ENCODE data around the gene TTC3. TPM values are rescaled to one million over a fixed set of nuclear protein-coding genes. Genes with fewer than 3 reads are reported as not detected.
"Not testable (repeated sequence)": the region's sequence is repeated elsewhere in the genome, so short reads cannot be mapped to it uniquely, and the experiment has no call there.

The TTC3 gene
- polyA plus RNA-seq, 3 donors = 31.3 to 47.4 (median 41.2) TPM

DNA sequence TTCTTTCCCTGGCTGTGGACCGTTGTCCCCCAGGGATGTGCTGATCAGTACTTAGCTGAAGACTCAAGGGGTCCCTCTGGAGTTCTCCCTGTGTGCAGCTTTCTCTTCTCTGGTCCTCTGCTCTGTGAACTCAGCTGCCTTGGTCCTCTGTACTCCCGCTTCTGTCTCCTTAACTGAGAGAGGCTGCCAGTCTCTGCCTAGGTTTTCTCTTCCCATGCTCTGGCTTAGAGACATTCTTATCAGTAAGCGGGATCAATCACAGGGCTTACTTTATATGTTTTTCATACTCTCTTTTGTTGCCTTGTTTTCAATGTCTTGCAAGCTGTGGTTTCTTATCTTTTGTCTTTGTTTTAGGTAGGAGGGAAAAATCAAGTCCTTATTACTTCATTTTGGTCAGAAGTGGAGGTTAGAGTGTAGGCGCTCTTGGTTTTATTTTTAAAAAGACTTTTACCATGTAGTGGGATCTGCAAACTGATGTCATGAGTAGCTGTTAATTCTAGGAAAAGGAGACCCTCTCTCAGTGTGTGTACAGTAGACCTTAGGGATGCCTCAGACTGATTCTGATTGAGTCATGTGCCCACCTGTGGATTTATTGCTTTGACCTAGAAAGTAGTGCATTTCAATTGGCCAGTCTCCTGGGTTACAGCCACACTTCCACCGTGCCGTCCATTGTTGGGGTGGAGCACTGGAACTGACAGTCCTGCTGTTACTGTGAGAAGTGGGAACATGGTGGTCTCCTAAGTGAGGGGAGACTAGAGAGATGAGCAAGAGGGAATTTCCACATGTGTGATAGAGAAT is 46.6 kb downstream of the TTC3 start:
- WGBS, 3 donors = 83 to 89% (median 88%) methylated on average over 6 of the region's 6 CpGs
- H3K27ac ChIP-seq (ENCODE audit: low read depth, low read length) = no peak overlapping the region

DNA sequence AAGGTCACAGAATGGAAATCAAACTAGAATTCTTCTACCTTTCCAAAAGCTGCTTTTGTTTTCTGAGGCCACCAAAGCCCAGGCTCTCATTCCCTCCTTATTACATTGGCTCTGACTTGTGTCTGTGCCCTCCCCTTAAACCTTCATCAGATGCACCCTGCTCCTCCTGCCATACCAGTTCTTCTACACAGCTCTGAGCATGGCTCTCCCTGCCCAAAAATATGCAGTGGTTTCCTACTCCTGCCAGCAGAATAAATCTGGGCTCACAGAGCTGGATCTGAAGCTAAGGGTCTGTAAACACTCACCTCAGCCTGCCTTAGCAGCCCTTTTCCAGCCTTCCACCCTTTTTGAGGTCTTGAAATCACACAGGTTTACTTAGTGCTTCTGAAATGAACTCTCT is 55.0 kb downstream of the TTC3 start:
- no peak overlapping the region for H3K27ac ChIP-seq (ENCODE audit: low read depth, low read length)

DNA sequence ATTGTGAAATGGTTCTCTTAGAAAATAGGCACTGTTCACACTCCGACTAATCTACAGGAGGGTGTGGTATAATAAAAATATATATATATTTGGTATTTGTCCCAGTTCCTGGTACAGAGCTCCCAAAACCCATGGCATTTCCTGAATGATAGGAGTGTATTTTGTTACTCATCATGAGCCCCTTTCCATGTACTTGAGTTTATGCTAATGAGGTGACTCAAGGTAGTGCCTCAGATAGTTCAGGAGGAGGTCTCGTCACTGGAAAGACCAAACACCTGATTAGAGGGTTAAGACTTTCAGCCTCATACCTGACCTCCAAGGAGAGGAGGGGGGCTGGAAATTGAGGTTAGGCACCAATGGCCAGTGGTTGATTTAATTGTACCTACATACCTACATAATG is 57.9 kb downstream of the TTC3 start:
- no peak overlapping the region for H3K27ac ChIP-seq (ENCODE audit: low read depth, low read length)
- 96 to 100% (median 98%) methylated on average over 2 of the region's 2 CpGs for WGBS, 3 donors

DNA sequence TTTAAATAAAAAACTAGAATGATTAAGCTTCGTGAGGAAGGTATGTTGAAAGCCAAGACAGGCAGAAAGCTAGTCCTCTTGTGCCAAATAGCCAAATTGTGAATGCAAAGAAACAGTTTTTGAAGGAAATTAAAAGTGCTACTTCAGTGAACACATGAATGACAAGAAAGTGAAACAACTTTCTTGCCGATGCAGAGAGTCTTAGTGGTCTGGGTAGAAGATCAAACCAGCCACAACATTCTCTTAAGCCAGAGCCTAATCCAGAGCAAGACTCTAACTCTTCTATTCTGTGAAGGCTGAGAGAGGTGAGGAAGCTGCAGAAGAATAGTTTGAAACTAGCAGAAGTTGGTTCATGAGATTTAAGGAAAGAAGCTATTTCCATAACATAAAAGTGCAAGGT is 63.2 kb downstream of the TTC3 start:
- H3K27ac ChIP-seq (ENCODE audit: low read depth, low read length) = no peak overlapping the region
- 86 to 97% (median 95%) methylated on average over 2 of the region's 2 CpGs for WGBS, 3 donors

DNA sequence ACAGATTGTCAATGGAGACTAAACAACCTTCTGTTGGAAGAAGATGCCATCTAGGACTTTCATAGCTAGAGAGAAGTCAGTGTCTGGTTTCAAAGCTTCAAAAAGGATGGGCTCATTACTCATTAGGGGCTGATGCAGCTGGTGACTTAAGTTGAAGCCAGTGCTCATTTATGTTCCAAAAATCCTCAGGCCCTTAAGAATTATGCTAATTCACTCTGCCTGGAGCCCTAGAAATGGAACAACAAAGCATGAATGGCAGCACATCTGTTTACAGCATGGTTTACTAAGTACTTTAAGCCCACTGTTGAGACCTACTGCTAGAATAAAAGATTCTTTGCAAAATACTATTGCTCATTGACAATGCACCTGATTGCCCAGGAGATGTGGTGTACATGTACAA is 63.7 kb downstream of the TTC3 start:
- no peak overlapping the region for H3K27ac ChIP-seq (ENCODE audit: low read depth, low read length)

DNA sequence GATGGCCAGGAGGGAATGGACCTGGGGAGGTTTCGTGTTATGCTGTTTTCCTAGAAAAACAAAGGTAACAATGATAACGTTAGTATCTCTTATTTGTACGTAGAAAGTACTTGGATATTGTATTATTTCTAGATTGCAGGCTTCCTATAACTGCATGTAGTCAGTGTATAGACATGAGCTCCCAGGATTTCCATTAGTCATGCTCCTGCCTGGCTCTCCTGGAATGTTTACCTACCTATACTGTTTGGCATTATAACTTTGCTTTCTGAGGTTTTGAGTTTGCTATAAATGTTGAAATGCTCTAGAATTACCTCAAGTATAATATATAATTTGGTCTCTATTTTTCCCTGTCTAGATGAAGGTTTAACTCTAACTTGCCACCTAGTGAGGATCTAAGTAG is 66.1 kb downstream of the TTC3 start:
- 82 to 96% (median 95%) methylated on average over 3 of the region's 3 CpGs for WGBS, 3 donors
- no peak overlapping the region for H3K27ac ChIP-seq (ENCODE audit: low read depth, low read length)

DNA sequence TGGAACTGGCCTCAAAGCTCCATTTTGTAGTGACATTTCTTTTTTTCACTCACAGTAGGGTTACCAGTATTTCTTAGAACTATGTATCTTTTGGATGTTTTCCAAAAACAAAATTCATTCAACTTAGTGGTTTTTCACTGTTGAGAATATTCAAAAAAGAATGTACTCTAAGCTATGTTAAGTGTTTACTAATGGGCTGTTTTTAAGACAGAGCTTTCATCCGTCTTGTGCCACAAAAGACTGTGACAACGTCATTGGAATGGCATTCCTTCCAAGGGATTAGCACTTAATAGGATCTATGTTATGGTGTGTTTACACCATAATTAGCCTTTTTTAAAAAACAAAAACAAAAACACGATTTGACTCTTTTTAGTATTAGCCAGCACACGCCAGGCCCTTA is 66.8 kb downstream of the TTC3 start:
- no peak overlapping the region for H3K27ac ChIP-seq (ENCODE audit: low read depth, low read length)
- whole genome bisulfite sequencing, 3 donors = 76 to 84% (median 77%) methylated on average over 4 of the region's 4 CpGs

DNA sequence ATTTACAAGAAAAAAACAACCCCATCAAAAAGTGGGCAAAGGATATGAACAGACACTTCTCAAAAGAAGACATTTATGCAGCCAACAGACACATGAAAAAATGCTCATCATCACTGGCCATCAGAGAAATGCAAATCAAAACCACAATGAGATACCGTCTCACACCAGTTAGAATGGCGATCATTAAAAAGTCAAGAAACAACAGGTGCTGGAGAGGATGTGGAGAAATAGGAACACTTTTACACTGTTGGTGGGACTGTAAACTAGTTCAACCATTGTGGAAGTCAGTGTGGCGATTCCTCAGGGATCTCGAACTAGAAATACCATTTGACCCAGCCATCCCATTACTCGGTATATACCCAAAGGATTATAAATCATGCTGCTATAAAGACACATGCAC is 70.3 kb downstream of the TTC3 start:
- WGBS, 3 donors = 91 to 96% (median 94%) methylated on average over 5 of the region's 5 CpGs
- H3K27ac ChIP-seq (ENCODE audit: low read depth, low read length) = not testable (repeated sequence)

DNA sequence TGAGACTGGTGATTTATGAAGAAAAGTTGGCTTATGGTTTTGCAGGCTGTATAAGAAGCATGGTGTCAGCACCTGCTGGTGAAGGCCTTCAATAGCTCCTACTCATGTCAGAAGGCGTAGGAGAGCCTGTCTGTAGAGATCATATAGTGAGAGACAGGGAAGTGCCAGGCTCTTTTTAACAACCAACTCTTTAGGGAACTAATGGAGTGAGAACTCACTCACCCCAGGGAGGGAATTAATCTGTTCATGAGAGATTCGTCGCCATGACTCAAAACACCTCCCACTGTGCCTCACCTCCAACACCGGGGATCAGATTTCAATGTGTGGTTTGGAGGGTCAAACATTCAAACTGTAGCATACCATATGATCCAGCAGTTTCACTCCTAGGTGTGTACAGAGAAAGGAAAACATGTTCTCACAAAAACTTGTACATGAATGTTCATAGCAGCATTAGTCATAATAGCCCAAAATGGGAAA is 72.6 kb downstream of the TTC3 start:
- WGBS, 3 donors = 81 to 88% (median 87%) methylated on average over 4 of the region's 4 CpGs

DNA sequence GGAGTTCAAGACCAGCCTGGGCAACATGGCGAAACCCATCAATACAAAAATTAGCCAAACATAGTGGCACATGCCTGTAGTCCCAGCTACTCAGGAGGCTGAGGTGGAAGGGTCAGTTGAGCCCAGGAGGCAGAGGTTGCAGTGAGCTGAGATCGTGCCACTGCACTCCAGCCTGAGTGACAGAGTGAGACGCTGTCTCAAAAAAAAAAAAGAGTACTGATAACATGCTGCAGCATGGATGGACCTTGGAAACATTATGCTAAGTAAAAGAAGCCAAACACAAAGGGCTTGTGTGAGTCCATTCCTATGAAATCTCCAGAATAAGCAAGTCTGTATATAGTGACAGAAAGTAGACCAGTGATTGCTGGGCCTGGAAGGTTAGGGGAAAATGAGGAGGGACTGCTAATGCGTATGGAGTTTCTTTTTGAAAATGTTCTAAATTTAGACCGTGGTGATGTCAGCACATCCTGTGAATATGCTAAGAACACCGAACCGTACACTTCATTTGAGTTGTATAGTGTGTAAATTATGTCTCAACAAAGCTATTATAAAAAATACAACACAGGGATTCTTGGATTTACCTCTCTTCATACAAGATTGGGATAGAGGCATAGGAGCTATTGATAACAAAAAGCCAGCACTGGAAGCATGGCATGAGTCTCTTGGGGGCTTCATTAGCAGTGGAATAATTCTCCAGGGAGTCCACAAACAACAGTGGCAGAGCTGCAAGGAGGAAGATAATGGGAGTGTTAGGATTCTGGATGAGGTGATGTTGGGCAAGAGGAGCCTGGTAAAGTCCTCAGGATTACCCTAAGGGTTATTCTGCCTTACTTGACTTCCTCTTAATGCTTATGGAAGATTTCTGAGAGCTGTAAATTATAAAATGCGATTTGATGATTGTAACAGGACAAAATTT is 73.5 kb downstream of the TTC3 start:
- no peak overlapping the region for H3K27ac ChIP-seq (ENCODE audit: low read depth, low read length)
- 70 to 77% (median 76%) methylated on average over 8 of the region's 8 CpGs for WGBS, 3 donors

More for the DNA sequence above, 72.6 kb downstream of the TTC3 start:
- no peak overlapping the region for H3K27ac ChIP-seq (ENCODE audit: low read depth, low read length)

DNA sequence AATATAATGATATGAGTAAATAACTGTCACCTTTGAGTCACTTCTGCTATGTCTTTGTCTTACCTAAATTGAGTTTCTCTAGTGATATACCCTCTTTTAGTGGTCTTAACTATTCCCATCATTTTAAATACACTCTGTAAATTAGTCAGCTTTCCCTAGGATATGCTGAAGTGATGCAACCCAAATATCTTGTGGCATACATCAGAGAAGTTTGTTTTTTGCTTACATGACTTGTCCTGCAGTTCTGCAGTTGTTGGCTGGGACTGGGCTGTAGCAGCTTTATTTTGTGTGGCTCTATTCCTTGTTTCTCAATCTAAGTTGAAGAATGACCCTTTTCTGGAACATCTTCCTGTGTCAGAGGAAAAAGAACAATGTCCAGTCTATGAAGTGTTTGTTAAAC is 76.4 kb downstream of the TTC3 start:
- H3K27ac ChIP-seq (ENCODE audit: low read depth, low read length) = no peak overlapping the region

DNA sequence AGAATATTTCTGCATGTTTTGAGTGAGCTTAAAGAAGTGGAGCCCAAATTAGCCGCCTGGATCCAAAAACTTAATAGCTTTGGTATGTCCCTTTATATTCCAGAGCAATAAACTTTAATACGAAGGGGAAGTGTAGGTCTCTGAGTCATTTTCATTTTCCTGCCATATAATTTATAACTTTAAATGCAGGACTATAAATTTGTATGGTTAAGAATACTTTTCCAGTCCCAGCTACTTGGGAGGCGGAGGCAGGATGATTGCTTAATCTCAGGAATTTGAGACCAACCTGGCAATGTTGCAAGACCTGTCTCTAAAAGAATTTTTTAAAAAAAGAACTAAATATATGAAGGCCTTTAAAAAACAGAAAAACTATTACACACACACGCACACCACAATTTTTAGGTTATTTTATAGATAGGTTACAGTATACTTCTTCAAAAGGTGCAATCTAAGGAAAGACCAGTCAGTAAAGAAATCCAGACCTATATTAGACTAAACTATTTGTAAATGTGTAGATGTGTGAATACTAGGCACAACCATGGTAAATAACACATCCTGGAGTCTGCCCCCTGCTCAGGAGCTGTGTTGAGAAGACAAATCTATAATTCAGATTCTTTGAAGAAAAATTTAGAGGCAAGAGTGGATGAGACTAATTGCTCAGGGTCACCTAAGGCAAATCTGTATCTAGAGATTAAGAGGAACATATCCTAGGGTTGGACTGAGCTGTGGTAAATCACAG is 80.3 kb downstream of the TTC3 start:
- WGBS, 3 donors = 65 to 73% (median 67%) methylated on average over 4 of the region's 4 CpGs
- no peak overlapping the region for H3K27ac ChIP-seq (ENCODE audit: low read depth, low read length)

DNA sequence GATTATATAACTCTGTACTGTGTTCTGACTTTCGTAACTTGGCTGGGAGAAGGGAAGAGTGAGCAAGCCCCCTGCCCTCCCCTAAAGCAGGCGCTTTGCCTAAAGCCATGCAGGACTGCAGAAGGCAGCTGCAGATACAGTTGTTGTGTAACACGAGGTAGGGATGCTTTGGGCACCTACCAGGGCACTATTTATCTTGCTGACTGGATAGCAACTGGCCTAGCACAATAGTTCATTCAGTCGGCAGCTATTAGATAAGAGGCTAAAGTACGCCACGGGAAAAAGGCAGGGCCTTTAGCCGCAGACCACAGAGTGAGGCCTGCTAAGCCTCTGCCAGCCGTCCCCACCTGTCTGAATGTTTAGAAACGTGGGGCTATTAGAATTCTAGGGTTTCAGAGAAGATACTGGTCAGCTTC is 80.9 kb downstream of the TTC3 start:
- no peak overlapping the region for H3K27ac ChIP-seq (ENCODE audit: low read depth, low read length)
- 58 to 60% (median 59%) methylated on average over 9 of the region's 9 CpGs for WGBS, 3 donors

DNA sequence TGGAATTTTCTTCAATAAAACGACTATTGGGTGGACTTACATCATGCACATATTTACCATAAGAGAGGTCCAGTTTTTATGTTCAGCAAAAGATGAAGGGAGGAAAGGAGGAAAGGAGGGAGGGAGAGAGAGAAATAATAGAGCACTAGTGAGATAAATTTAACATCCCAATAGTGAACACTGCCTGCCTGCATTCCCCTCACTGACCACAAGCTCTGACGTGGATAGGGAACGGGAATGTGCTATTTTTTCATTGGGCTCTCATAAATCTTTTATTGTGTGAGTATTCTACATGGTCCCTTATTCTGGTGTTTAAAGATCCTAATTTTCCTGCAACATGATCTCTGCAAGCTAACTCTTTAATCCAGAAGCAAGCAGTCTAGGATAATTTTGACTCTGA is 82.1 kb downstream of the TTC3 start:
- H3K27ac ChIP-seq (ENCODE audit: low read depth, low read length) = no peak overlapping the region
- WGBS, 3 donors = 66 to 79% (median 73%) methylated on average over 3 of the region's 3 CpGs

DNA sequence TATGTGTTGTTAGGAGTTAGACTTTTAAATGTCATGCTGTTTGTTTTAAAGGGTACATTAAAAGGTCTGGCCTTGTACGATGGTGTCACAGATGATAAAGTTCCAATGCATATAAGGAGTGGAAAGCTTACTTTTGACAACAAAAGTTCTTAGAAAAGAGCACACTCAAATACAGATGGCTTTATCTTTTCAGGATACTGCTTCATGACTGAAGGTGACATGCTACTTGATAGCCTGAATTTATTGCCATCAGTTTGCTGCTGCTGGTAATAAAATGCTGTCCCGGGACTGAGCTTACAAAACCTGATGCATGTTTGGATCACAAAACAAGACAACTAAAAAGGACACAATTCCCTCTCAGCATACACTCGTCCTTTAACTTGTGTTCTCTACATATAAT is 84.9 kb downstream of the TTC3 start:
- no peak overlapping the region for H3K27ac ChIP-seq (ENCODE audit: low read depth, low read length)
- WGBS, 3 donors = 76 to 93% (median 88%) methylated on average over 3 of the region's 3 CpGs

DNA sequence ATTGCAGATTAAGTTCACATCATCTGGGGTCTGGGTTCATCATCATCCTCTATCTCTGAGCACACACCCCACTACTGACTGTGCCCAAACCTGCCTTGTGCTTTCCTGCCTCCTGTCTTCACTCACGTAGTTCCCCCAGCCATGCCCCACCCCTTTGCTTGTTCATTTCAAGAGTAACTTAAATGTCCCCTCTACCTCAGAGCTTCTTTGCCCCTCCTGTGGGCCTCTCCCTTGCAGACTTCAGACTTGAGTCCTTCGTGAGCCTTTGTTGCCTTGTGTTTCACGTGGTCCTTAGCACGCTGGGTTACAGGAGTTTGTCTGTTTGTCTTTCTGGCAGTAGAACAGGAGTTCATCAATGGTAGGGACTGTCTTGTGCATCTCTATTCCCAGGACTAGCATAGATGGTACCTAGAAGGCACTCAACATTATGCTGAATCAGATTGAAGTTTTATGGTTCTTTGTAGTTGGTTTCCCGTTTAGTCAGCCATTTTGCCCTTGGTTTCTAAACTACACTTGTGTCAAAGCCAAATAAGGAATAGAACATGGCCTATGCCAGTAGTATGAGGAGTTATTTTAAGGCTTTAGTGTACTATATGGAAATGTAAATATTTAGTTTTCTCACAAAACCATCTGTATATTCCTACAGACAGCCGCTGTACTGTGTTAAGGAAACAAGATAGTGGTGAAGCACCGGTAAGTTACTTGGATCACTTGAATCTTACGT is 86.2 kb downstream of the TTC3 start:
- WGBS, 3 donors = 71 to 93% (median 87%) methylated on average over 8 of the region's 8 CpGs
- H3K27ac ChIP-seq (ENCODE audit: low read depth, low read length) = no peak overlapping the region

DNA sequence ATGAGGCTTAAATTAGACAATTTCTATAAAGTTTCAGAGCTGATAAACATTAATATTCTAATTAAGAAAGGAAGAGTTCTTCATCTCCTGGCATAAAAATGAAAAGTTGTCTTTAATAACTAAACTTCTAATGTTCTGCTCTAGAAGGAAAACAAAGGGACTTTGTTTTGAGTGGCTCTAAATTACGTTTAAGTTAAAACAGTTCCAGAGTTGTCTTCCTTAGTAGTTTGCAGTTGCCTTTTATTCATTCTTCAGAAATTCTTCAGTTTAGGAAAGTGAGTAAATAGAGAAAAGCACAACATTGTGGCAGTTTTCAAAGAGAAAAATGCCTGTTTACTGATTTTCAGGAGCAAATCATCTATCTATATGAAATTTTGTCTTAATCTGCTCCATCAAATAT is 86.9 kb downstream of the TTC3 start:
- no peak overlapping the region for H3K27ac ChIP-seq (ENCODE audit: low read depth, low read length)
- WGBS, 3 donors = 67 to 87% (median 83%) methylated on average over 1 of the region's 1 CpG

DNA sequence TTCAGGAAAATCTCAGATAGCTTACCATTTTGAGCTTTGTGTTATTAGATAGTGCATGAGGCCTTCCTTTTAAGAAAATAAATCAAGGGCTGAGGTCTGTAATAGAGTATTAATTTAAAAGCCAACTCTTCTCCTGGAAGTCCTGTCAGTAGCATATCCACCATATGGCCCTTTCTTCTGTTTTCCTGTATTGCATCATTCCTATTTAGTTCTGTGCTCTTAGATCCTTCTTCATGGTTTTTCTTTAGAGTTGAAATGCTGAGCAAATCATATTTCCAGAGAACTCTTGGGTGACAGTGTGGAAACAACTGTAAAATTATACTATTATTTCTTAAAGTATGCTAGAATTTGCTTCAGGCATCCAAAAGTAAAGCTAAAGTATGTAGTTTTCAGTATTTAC is 91.7 kb downstream of the TTC3 start:
- H3K27ac ChIP-seq (ENCODE audit: low read depth, low read length) = no peak overlapping the region
